Motor neuron (in vitro differentiated cells): ENCODE measurements around the gene MSMB. TPM values are rescaled to one million over a fixed set of nuclear protein-coding genes. Genes with fewer than 3 reads are reported as not detected.
"Not testable (repeated sequence)": the region's sequence is repeated elsewhere in the genome, so short reads cannot be mapped to it uniquely, and the experiment has no call there.

Experiments
- ATAC-seq, 8 experiments: fragments of 200-7000 bp; cut with Tn5 transposase; replicated peaks in 6 of 8; 2 replicates each; pipeline ENCODE4 v1.8.0; 2021; ENCODE audit warnings: mild to moderate bottlenecking in 8 of 8, moderate library complexity in 8 of 8
- H3K27ac ChIP-seq, 2 donors: fragments of 250-450 bp; sonication (Bioruptor Pico); 2 replicates each; pipeline ENCODE4 v1.9.0; 2021; ENCODE audit warnings: antibody characterized with exemption in 2 of 2, mild to moderate bottlenecking in 2 of 2, moderate library complexity in 1 of 2
- H3K4me1 ChIP-seq, 2 donors: fragments of 250-450 bp; sonication (Bioruptor Pico); replicated peaks in 1 of 2; 2 replicates each; pipeline ENCODE4 v1.6.1; 2021; ENCODE audit warnings: antibody characterized with exemption in 2 of 2, mild to moderate bottlenecking in 2 of 2, moderate library complexity in 1 of 2
- H3K4me3 ChIP-seq, 5 donors: fragments of 250-450 bp; sonication (Bioruptor Pico); 2 replicates each; pipeline ENCODE4 v1.9.0; 2021; ENCODE audit warnings: antibody characterized with exemption in 5 of 5, mild to moderate bottlenecking in 5 of 5, moderate library complexity in 4 of 5
- WGBS, 10 experiments: fragments of 450-650 bp; shearing (Covaris generic); methylation state at CpG; one replicate each; pipeline ENCODE4 v1.0.0; 2022; 5-methylcytosine and 5-hydroxymethylcytosine counted together
- in situ Hi-C, 9 experiments: fragments of 400-800 bp; cut with MboI; loops; one replicate each; pipeline ENCODE4 v1.15.0; 2021; ENCODE audit warnings: low sequenced_read_pairs in 9 of 9, low pct_unique_long_range_greater_than_20kb in 2 of 9; ENCODE audit not compliant: unreplicated experiment in 9 of 9
- total RNA-seq, 8 experiments: library from RNA; unstranded; fragments of 300-600 nt; gene quantifications; 2 replicates each; pipeline versions ENCODE4 v1.2.3 to v1.2.4, GENCODE V29; 2022

MSMB gene
- total RNA-seq, 8 experiments from 2014 or later, result not detected

DNA sequence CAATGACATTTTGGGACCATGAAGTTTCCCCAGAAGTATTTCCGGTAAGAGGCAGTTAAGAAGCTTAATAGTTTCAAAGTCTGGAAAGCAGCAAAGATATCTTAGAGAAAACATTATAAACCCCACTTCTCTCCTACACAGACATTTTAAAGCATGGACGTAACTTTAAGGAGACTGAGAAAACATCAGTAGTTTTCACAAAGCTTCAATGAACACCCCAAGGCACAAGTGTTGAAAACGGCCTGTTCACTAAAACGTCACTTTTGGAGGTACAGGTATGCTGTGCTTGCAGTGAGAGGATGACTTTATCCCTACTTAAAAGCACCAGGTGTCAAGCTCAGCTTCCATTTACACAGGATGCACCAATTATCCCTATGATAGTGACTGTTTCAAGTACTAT, 40.7 kb downstream of the MSMB start:
- ATAC-seq, result no peak
- WGBS, 10 experiments, result 72 to 100% (median 92%) methylated on average over 1 to 4 of the region's 4 CpGs; no CpG with 5 or more reads in 2 of the 10 experiments
- Histone ChIP-seq H3K27ac (no peak overlapping the region), H3K4me3 (no peak overlapping the region), H3K4me1 (no peaks in the 10 kb centered on the region)
- in situ Hi-C loops, result no loop called here

DNA sequence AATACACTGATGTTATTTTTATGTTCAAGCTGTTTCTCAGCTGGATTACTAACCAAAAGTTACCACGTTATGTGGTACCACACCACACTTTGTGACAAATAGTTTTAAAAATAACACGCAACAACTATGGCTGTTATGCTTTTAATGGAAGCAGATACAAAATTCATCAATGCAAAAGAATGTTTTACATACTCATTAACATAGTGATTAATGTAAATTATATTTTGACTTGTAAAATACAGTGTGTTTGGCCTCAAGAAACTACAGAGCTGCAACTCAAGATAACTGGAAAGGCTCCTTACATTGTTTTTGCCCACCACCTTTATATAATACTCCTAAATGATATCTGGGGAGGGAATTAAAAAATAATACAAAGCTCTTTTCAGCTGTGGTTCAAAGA, 41.1 kb downstream of the MSMB start:
- 3 to 100% (median 93%) methylated on average over 1 to 2 of the region's 2 CpGs; no CpG with 5 or more reads in 2 of the 10 experiments for WGBS, 10 experiments
- Histone ChIP-seq H3K27ac (no peak overlapping the region), H3K4me1 (no peaks in the 10 kb centered on the region), H3K4me3 (no peak overlapping the region)
- peak in 3 of 8 experiments; percentile 23 to 78 (median 55) for ATAC-seq
- in situ Hi-C loops, result no loop called here

DNA sequence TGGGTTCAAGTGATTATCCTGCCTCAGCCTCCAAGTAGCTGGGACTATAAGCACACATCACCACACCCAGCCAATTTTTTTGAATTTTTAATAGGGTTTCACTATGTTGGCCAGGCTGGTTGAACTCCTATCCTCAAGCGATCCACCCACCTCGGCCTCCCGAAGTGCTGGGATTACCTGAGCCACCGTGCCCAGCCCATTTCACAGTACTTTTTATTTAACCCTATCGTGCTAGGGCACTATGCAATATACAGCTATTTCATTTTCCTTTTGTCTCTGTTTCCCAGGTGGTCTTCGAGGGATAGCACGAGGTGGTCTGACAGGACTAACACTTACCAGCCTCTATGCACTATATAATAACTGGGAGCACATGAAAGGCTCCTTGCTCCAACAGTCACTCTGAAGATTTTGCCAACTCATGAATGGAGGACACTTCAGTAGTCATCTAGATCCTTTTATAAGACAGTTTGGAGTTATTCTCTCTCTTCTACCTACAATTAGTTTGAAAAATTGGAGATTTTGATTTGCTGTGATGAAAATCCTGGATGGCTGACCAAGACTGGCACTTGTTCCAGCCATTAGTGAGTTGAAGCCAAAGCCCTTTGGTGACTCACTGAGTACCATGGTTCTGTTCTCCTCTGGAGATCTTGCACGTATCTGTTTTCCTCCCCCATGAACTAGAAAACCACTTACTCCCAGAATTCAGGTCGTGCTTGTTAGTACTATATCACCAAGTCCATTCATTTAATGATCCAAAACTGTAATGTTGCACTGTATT, 43.0 kb downstream of the MSMB start:
- no peaks in the 10 kb centered on the region for H3K4me1 ChIP-seq
- ATAC-seq, result no peak
- H3K27ac ChIP-seq, result no peak overlapping the region
- H3K4me3 ChIP-seq, result no peak overlapping the region
- in situ Hi-C loops, result no loop called here
- WGBS, 10 experiments, result 50 to 100% (median 93%) methylated on average over 1 to 9 of the region's 9 CpGs

DNA sequence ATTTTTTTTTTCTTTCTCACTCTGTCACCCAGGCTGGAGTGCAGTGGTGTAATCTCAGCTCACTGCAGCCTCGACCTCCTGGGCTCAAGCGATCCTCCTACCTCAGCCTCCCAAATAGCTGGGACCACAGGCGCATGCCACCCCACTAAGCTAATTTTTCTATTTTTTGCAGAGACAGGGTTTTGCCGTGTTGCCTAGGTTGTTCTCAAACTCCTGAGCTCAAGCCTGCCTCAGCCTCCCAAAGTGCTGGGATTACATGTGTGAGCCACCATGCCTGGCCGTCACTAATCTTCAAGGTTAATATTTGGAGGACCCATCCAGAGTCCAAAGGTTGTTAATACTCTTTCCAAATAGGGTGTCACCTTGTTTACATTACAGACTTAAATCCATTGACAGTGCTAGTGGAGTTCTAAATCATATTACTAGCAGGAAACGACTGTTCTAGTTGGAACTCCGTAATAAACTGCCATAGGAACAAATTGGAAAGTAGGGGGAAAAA, 43.8 kb downstream of the MSMB start:
- H3K27ac ChIP-seq, H3K4me1 ChIP-seq, in situ Hi-C loops, H3K4me3 ChIP-seq, ATAC-seq: not testable (repeated sequence)
- 62 to 100% (median 94%) methylated on average over 1 to 7 of the region's 7 CpGs for WGBS, 10 experiments

DNA sequence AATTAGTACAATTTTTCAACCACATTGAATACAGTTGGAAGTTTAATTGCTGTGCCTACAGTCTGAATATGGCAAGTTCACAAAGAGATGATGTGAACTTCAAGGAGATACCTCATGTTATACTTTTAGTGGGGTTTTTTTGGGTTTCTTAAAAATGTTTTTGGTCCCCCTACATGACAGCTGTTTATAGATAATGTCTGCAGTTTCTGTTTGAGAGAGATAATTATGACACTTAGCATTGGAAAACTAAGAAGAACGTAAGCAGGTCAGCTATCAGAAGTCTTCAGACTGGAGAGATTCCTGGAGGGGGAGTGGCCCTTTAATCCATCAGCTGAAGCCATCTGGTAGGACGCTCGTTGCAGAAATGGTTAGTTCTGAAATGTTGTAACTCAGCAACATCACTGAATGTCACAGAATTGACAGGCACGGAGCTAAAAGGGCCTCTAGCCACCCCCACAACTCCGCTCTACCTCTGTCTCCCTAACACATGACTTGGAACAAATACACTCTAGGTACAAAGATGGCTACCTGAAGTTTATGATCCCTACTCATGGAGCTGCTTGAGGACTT, 44.8 kb downstream of the MSMB start:
- 33 to 100% (median 81%) methylated on average over 1 to 5 of the region's 5 CpGs; no CpG with 5 or more reads in 2 of the 10 experiments for WGBS, 10 experiments
- ATAC-seq, result peak in 3 of 8 experiments; percentile 9 to 15 (median 13)
- in situ Hi-C loops, result no loop called here
- Histone ChIP-seq H3K4me1 (no peaks in the 10 kb centered on the region), H3K27ac (no peak overlapping the region), H3K4me3 (no peak overlapping the region)

DNA sequence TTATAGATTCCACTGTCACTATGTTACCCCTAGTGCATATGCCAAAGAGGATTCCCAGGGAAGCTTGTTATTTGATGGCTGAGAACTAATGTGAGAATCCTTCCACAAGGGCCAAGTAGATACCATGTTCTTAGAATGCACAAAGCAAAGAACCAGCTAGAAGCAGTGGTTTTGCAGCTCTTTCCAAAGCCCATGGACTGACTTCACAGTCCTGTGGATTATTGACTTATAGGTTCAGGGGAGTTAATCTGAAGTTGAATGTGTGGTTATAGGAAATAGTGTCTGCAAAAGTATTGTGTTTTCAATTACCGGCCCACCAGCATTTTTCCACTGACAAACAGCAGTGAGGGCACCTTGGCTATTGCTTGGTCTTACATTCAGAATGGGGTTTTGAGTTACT, 45.5 kb downstream of the MSMB start:
- no peak overlapping the region for H3K27ac ChIP-seq
- no peak overlapping the region for H3K4me3 ChIP-seq
- in situ Hi-C loops, result no loop called here
- no peak for ATAC-seq
- no peaks in the 10 kb centered on the region for H3K4me1 ChIP-seq
- 67 to 100% (median 100%) methylated on average over 1 of the region's 1 CpG; no CpG with 5 or more reads in 4 of the 10 experiments for WGBS, 10 experiments

DNA sequence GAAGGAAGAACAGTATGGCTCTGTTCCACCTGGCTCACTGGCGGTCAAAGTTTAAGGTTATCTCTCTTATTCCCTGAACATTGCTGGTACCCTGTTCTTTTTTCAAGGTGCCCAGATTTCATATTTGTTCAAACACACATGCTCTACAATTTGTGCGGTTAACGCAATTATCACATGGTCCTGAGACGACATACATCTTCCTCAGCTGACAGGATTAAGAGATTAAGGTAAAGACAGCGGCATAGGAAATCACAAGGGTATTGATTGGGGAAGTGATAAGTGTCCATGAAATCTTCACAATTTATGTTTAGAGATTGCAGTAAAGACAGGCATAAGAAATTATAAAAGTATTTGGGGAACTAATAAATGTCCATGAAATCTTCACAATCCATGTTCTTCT, 46.1 kb downstream of the MSMB start:
- H3K4me1 ChIP-seq, H3K27ac ChIP-seq, in situ Hi-C loops, ATAC-seq, H3K4me3 ChIP-seq: not testable (repeated sequence)
- 80 to 100% (median 100%) methylated on average over 1 to 5 of the region's 5 CpGs; no CpG with 5 or more reads in 1 of the 10 experiments for WGBS, 10 experiments

DNA sequence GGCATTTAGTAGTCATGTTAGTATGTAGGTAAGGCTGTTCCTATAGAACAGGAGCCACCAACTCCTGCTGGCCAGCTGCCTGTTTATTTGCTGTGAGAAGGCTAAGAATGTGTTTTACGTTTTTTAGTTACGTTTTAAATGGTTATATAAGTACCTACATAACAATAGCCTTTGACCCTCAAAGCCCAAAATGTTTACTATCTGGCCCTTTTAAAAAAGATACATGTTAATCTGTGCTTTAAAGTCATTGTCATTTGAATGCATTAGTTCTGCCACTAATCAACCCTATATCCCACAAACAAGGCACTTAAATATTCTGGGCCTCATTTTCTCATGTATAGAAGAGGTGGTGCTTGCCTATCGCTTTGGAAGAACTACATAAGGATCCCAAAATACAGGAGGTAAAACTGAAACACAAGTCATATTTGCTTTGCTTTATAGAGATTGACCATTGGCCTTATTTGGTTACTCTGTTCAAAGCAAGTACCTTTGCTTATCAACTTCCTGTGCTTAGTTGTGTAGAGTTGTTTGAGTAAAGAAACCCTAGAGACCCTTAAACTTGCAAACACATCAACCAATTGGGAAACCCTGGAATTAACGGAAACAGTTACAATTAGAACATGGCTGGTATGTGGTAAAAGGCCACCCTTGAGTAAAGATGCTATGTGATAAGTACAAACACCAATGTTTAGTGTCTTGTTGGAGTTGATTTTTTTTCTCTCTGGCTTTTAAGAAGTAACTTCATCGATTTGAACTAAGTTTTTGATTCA, 47.9 kb downstream of the MSMB start:
- ATAC-seq, result no peak
- H3K4me1 ChIP-seq, result no peaks in the 10 kb centered on the region
- in situ Hi-C loops, result no loop called here
- H3K4me3 ChIP-seq, result no peak overlapping the region
- WGBS, 10 experiments, result 43 to 100% (median 89%) methylated on average over 1 to 5 of the region's 5 CpGs
- no peak overlapping the region for H3K27ac ChIP-seq

DNA sequence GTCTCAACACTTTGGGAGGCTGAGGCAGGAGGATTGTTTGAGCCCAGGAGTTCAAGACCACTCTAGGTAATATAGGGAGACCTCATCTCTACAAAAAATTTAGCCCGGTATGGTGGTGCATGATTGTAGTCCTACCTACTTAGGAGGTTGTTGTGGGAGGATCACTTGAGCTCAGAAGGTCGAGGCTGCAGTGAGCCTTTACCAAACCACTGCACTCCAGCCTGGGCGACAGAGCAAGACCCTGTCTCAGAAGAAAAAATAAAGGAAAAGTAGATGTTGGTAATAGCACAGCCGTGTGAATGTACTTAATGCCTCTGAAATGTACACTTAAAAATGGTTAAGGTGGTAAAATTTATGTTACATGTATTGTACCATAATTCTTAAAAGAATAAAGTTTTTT, 48.5 kb downstream of the MSMB start:
- Histone ChIP-seq H3K4me3 (no peak overlapping the region), H3K4me1 (no peaks in the 10 kb centered on the region), H3K27ac (no peak overlapping the region)
- ATAC-seq, result no peak
- in situ Hi-C loops, result no loop called here
- 80 to 100% (median 100%) methylated on average over 1 to 4 of the region's 4 CpGs; no CpG with 5 or more reads in 3 of the 10 experiments for WGBS, 10 experiments

DNA sequence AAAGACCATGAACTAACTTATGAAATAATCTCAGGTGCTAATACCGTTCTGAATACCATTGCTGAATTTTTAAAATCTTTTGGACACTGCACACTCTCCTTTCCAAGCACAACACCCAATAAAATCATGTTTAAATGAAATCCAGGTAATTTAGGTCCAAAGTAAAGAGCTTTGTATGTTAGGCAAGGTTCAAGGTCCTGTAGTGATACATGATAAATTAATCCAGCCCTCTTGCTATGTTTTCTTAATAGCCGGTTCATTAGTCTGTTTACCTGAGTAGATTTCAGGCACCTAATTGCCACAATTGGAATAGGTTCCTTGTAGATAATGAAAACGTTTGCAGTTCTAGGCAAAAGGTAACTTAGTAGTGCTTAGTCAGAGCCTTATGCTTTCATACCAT, 60.5 kb downstream of the MSMB start:
- WGBS, 10 experiments, result 50 to 100% (median 83%) methylated on average over 1 to 3 of the region's 3 CpGs; no CpG with 5 or more reads in 2 of the 10 experiments
- H3K4me1 ChIP-seq, H3K4me3 ChIP-seq, ATAC-seq, in situ Hi-C loops, H3K27ac ChIP-seq: not testable (repeated sequence)

DNA sequence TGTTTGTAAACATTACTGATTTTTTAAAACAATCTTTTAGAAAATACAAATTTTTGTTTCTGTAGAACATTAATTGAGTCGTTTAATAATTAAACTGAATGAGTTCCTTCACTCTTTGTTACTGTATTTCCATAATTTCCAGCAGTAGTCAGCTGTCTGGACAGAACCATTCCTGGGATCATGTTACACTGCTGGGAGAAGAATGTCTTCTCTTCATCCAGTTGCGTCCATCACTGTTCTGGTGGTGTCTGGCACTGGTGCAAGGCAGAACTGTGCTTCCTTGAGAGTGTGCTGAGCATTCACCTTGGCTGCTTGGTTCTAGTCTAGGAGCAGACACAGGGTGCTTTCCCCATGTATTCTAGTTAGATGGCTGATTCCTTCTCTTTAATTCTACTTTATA, 61.6 kb downstream of the MSMB start:
- WGBS, 10 experiments, result 86 to 100% (median 94%) methylated on average over 1 to 2 of the region's 2 CpGs; no CpG with 5 or more reads in 4 of the 10 experiments
- H3K27ac ChIP-seq, H3K4me3 ChIP-seq, H3K4me1 ChIP-seq, ATAC-seq, in situ Hi-C loops: not testable (repeated sequence)

DNA sequence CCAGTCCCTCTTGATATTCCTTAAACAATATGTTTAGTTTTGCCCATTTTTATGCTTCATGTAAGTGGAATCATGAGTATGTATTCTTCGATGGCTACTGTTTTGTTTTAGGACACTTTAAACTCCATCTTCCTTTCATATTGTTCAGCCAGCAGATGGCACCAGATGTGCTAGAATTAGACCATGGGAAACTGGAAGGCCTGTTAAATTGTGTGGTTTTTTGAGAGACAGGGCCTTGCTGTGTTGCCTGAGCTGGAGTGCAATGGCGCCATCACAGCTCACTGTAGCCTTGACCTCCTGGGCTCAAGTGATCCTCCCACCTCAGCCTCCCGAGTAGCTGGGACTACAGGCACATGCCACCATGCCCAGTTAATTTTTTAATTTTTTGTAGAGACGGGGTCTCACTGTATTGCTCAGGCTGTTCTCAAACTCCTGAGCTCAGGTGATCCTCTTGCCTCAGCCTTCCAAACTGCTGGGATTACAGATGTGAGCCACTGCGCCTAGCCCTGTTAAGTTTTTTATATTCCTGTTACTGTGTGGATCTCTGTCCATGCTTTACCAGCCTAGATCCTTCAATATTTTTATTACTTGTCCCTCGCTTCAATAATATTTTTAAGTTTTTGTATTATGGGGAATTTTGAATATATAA, 62.4 kb downstream of the MSMB start:
- WGBS, 10 experiments, result 60 to 100% methylated on average over 1 of the region's 6 CpGs; no CpG with 5 or more reads in 8 of the 10 experiments
- H3K27ac ChIP-seq, H3K4me3 ChIP-seq, H3K4me1 ChIP-seq, in situ Hi-C loops: not testable (repeated sequence)
- peak in 5 of 8 experiments; percentile 21 to 88 (median 81) for ATAC-seq
